Measurements from ENCODE around the gene TMEM14C. TPM values are rescaled to one million over a fixed set of nuclear protein-coding genes. Genes with fewer than 3 reads are reported as not detected.
"Not testable (repeated sequence)": the region's sequence is repeated elsewhere in the genome, so short reads cannot be mapped to it uniquely, and the experiment has no call there.

TMEM14C gene
- total RNA-seq, 4 donors from 2014 or later = 87.9 to 136 (median 116) TPM

- Histone ChIP-seq H3K36me3 (peaks cover 0 to 11% (median 3%) of the 10 kb centered on the region in 3 donors), H3K4me1 (no peaks in the 10 kb centered on the region), H3K9me3 (no peaks in the 10 kb centered on the region), H3K27me3 (no peaks in the 10 kb centered on the region), H3K4me3 (no peak overlapping the region), H3K27ac (no peak overlapping the region)
- WGBS, 2 donors = 65 to 70% methylated on average over 8 of the region's 8 CpGs
- no peak for TF ChIP-seq CTCF (IDR thresholded peaks at IDR 0.05)
- no peak for TF ChIP-seq POLR2A (IDR thresholded peaks at IDR 0.05)
- TF ChIP-seq EP300 (IDR thresholded peaks at IDR 0.05) = no peak
- DNase-seq (ENCODE audit: low spot score in 2 of 2) = no peak
These were observed 8.9 kb upstream of the TMEM14C start for GRCh38 chr6:10713962-10714361.

- Histone ChIP-seq H3K27me3 (no peaks in the 10 kb centered on the region), H3K4me3 (peak overlapping the region; percentile 39 to 63 (median 44)), H3K9me3 (no peaks in the 10 kb centered on the region), H3K36me3 (no peaks in the 10 kb centered on the region), H3K4me1 (peaks cover 0 to 31% (median 7%) of the 10 kb centered on the region in 4 donors), H3K27ac (peak overlapping the region in 3 of 4 donors; percentile 69 to 85 (median 80))
- WGBS, 2 donors = 85 to 87% methylated on average over 8 of the region's 8 CpGs
- no peak for DNase-seq (ENCODE audit: low spot score in 2 of 2)
- TF ChIP-seq CTCF (IDR thresholded peaks at IDR 0.05) (no peak), POLR2A (IDR thresholded peaks at IDR 0.05) (no peak), EP300 (IDR thresholded peaks at IDR 0.05) (no peak)
These were observed 3.4 kb upstream of the TMEM14C start for GRCh38 chr6:10719296-10719963.

GRCh38 chr6:10719964-10720264 is 3.0 kb upstream of the TMEM14C start:
- H3K36me3 ChIP-seq = peaks cover 0 to 4% (median 0%) of the 10 kb centered on the region in 3 donors
- WGBS, 2 donors = 69 to 70% methylated on average over 20 of the region's 21 CpGs
- DNase-seq (ENCODE audit: low spot score in 2 of 2) = no peak
- H3K4me3 ChIP-seq = peak overlapping the region; percentile 39 to 63 (median 44)
- TF ChIP-seq CTCF (IDR thresholded peaks at IDR 0.05) = no peak
- TF ChIP-seq EP300 (IDR thresholded peaks at IDR 0.05) = no peak
- no peak for TF ChIP-seq POLR2A (IDR thresholded peaks at IDR 0.05)
- H3K27ac ChIP-seq = peak overlapping the region; percentile 66 to 85 (median 74)
- no peaks in the 10 kb centered on the region for H3K27me3 ChIP-seq
- H3K9me3 ChIP-seq = no peaks in the 10 kb centered on the region
- H3K4me1 ChIP-seq = peaks cover 0 to 36% (median 9%) of the 10 kb centered on the region in 4 donors

- H3K9me3 ChIP-seq = no peaks in the 10 kb centered on the region
- 73 to 76% methylated on average over 31 to 42 of the region's 49 CpGs for WGBS, 2 donors
- H3K36me3 ChIP-seq = peaks cover 0 to 8% (median 0%) of the 10 kb centered on the region in 3 donors
- no peak for TF ChIP-seq POLR2A (IDR thresholded peaks at IDR 0.05)
- TF ChIP-seq EP300 (IDR thresholded peaks at IDR 0.05) = peak in 1 of 2 donors; percentile 16
- H3K27me3 ChIP-seq = no peaks in the 10 kb centered on the region
- peaks cover 0 to 41% (median 11%) of the 10 kb centered on the region in 4 donors for H3K4me1 ChIP-seq
- no peak for DNase-seq (ENCODE audit: low spot score in 2 of 2)
- peak overlapping the region; percentile 39 to 63 (median 44) for H3K4me3 ChIP-seq
- peak overlapping the region; percentile 66 to 85 (median 74) for H3K27ac ChIP-seq
These were observed 2.5 kb upstream of the TMEM14C start for GRCh38 chr6:10720265-10720959.

GRCh38 chr6:10720960-10721849 is 1.7 kb upstream of the TMEM14C start:
- not testable (repeated sequence) for DNase-seq (ENCODE audit: low spot score in 2 of 2); H3K9me3 ChIP-seq; H3K27me3 ChIP-seq
- Histone ChIP-seq H3K27ac (peak overlapping the region; percentile 66 to 85 (median 74)), H3K36me3 (peaks cover 0 to 16% (median 0%) of the 10 kb centered on the region in 3 donors), H3K4me1 (peaks cover 0 to 49% (median 11%) of the 10 kb centered on the region in 4 donors), H3K4me3 (peak overlapping the region in 3 of 4 donors; percentile 39 to 63 (median 47))
- 80 to 81% methylated on average over 16 of the region's 17 CpGs for WGBS, 2 donors

Measured in tibial nerve (tissue), 4 donors.